ENCODE measurements around the gene GOSR2.
"Not testable (repeated sequence)": the region's sequence is repeated elsewhere in the genome, so short reads cannot be mapped to it uniquely, and the experiment has no call there.

The GOSR2 gene

DNA sequence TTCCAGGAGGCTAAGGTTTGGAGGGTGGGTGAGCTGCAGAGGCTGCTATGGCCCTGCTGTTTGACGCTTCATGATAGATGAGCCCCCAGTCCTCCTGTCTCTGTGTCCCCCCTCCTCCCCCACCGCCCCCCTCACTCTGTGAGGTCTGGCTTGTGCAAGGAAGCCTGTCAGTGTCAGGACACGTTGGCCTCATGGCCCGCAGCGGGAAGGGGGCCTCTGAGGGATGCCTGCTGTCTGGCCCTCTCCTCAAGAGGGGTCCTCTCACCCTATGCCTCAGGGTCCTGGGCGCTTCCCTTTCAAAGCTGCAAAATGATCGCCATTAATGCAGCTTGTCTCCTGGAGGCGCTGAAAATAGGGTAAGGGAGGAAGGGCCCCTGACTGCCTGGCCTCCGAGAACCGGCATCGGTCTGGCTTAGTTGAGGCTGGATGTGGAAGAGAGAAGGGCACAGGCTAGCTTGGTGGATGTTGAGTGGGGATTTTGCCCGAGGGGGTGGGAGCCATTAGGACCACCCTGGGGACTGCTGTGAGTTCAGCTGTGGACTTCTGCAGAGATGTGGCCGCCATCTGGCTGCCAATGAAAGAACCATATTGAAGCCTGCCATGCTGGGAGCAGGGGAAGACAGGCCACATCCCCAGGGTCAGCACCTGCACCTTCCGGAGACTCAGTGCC, 14.8 kb upstream of the GOSR2 start:
- Mint-ChIP-seq H3K27me3 (peaks cover 51% of the 10 kb centered on the region), H3K9me3 (no peaks in the 10 kb centered on the region), H3K4me3 (no peak overlapping the region), H3K4me1 (no peaks in the 10 kb centered on the region), H3K36me3 (no peaks in the 10 kb centered on the region), H3K27ac (no peak overlapping the region)
- ATAC-seq, result no peak

DNA sequence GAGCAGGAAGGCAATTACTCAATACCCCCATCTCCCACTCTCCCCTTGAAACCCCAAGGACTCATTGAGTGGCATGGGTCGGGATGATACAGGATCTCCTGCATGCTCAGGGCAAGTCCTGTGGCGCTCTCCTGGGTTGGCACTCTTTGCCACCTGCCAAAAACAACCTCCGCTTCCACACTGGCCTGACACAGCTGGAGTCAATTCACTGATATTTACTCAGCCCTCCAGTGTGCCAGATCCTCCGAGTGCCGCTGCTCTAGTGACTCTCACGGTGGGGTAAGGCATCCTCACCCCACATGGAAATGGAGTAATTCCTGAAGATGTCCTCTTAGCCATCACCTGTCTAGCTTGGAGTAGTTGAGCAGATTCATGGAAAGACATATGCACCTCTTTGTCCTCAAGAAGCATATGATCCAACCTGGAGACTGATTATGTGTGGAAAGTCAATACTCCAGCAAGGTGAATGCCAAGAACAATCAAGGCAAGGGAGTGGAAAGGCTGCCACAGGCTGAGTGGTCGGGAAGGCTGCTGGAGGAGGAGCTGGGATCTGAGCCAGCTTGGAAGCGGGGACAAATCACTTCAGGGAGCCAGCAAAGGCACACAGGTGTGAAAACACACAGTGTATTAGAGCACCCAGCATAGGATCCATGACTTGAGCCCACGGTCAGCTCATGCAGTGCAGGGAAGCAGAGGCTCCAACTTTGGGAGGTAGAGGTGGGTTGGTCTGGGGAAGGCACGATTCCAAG, 12.6 kb upstream of the GOSR2 start:
- no peaks in the 10 kb centered on the region for H3K36me3 Mint-ChIP-seq
- H3K4me3 Mint-ChIP-seq, result no peak overlapping the region
- H3K4me1 Mint-ChIP-seq, result no peaks in the 10 kb centered on the region
- peaks cover 33% of the 10 kb centered on the region for H3K27me3 Mint-ChIP-seq
- ATAC-seq, result no peak
- no peak overlapping the region for H3K27ac Mint-ChIP-seq
- H3K9me3 Mint-ChIP-seq, result no peaks in the 10 kb centered on the region

DNA sequence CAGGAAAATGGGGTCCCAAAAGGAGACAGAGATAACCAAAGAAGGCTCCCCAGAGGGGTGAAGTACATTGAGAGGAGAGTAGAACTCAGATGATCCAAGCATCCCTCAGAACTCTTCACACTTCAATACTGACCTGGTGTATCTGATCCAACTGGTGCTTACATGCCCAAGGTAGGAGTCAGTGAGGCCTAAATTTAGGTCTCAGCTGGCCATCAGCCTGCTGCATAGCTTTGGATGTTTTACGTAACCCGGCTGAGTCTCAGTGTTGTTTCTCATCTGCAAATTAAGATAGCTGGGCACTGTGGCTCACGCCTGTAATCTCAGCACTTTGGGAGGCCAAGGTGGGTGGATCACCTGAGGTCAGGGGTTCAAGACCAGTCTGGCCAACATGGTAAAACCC, 11.6 kb upstream of the GOSR2 start:
- H3K4me3 Mint-ChIP-seq, result no peak overlapping the region
- H3K4me1 Mint-ChIP-seq, result no peaks in the 10 kb centered on the region
- H3K36me3 Mint-ChIP-seq, result peaks cover 4% of the 10 kb centered on the region
- no peak for ATAC-seq
- peaks cover 26% of the 10 kb centered on the region for H3K27me3 Mint-ChIP-seq
- H3K9me3 Mint-ChIP-seq, result no peaks in the 10 kb centered on the region
- no peak overlapping the region for H3K27ac Mint-ChIP-seq

DNA sequence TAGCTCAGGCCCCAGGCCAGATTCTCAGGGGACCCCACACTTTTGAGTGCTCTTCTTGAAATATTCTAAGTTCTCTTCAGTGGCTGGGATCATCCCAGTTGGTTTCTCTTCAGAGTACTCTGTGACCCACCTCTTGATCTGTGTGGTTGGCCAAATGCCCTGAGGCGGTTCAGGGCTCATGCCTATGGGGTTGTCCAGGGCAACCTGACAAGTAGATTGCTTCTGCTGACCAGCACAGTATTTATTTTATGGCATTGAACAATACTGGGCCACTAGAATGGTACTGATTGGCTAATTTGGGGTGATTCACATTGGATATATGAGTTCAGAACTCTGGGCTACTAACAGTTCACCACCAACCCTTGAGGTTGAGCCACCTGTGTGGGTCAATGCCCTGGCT, 7.4 kb upstream of the GOSR2 start:
- Mint-ChIP-seq H3K36me3 (peaks cover 5% of the 10 kb centered on the region), H3K9me3 (no peaks in the 10 kb centered on the region), H3K27me3 (peaks cover 5% of the 10 kb centered on the region), H3K4me1 (no peaks in the 10 kb centered on the region), H3K4me3 (no peak overlapping the region), H3K27ac (no peak overlapping the region)
- ATAC-seq, result no peak

DNA sequence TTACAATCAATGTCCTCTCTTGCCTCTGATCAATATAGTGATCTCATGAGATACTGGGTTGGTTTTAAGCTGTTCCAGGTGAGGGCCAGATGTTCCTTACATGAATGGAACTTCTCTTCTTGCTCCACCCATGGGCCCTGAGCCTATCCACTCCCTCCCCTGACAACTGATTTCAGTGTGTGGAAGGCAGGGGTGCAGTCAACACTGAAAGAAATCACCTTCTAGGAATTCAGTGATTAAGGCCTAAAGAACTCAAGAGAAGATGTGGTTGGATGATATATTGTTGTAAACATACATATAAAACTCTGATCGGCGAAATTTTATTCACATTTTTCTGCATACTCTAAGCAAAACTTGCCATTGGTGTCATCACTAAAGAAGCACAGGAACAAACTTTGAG, 6.7 kb upstream of the GOSR2 start:
- Mint-ChIP-seq H3K27me3 (no peaks in the 10 kb centered on the region), H3K27ac (no peak overlapping the region), H3K4me1 (no peaks in the 10 kb centered on the region), H3K9me3 (no peaks in the 10 kb centered on the region), H3K36me3 (peaks cover 5% of the 10 kb centered on the region), H3K4me3 (no peak overlapping the region)
- no peak for ATAC-seq

DNA sequence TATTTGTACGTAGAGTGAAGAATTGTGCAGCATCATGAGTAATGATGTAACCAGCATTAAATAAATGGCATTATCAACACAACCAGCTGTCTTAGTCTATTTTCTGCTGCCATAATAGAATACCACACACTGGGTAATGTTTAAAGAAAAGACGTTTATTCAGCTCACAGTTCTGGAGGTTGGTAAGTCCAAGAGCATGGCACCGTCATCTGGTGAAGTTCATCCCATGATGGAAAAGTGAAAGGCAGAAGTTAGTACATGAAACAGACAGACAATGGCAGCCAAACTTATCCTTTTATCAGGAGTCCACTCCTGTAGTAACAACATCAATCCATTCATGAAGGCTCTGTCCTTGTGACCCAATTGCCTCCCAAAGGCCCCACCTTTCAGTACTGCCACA, 6.3 kb upstream of the GOSR2 start:
- Mint-ChIP-seq H3K27me3 (no peaks in the 10 kb centered on the region), H3K27ac (no peak overlapping the region), H3K4me3 (no peak overlapping the region), H3K4me1 (no peaks in the 10 kb centered on the region), H3K9me3 (no peaks in the 10 kb centered on the region), H3K36me3 (peaks cover 5% of the 10 kb centered on the region)
- no peak for ATAC-seq

DNA sequence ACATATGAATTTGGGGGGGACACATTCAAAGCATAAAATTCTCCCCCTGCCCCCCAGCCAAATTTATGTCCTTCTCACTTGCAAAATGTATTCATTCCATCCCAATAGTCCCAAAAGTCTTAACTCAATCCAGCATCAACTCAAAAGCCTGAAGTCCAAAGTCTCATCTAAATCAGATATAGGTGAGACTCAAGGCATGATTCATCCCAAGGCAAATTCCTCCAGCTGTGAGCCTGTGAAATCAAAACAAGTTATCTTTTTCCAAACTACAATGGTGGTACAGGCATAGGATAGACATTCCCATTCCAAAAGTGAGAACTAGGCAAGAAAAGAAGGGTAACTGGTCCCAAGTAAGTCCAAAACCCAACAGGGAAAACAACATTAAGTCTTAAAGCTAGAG, 5.9 kb upstream of the GOSR2 start:
- H3K36me3 Mint-ChIP-seq, result peaks cover 5% of the 10 kb centered on the region
- no peaks in the 10 kb centered on the region for H3K27me3 Mint-ChIP-seq
- no peak overlapping the region for H3K4me3 Mint-ChIP-seq
- no peaks in the 10 kb centered on the region for H3K4me1 Mint-ChIP-seq
- no peak for ATAC-seq
- no peak overlapping the region for H3K27ac Mint-ChIP-seq
- H3K9me3 Mint-ChIP-seq, result no peaks in the 10 kb centered on the region

DNA sequence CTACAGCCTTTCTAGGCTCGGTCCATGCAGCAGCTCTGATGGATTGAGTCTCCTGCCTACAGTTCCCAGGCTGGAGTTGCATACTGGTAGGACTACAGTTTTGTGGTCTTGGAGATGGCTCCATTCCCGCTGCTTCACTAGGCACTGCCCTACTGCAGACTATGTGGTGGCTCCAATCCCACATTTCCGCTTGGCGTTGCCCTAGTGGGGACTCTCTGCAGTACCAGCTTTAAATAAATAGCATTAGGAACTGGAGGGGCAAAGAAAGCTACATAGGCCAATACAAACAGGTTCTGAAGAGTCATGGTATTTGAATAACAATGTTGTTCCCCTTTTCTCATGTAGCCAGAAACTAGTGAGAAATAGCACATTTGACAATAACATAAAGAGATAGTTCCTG, 5.4 kb upstream of the GOSR2 start:
- H3K9me3 Mint-ChIP-seq, result no peaks in the 10 kb centered on the region
- no peaks in the 10 kb centered on the region for H3K27me3 Mint-ChIP-seq
- H3K4me3 Mint-ChIP-seq, result no peak overlapping the region
- no peak overlapping the region for H3K27ac Mint-ChIP-seq
- peaks cover 5% of the 10 kb centered on the region for H3K36me3 Mint-ChIP-seq
- H3K4me1 Mint-ChIP-seq, result no peaks in the 10 kb centered on the region
- no peak for ATAC-seq

DNA sequence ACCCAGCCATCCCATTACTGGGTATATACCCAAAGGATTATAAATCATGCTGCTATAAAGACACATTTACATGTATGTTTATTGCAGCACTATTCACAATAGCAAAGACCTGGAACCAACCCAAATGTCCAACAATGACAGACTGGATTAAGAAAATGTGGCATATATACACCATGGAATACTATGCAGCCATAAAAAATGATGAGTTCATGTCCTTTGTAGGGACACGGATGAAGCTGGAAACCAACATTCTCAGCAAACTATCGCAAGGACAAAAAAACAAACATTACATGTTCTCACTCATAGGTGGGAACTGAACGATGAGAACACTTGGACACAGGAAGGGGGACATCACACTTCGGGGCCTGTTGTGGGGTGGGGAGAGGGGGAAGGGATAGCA, 998 bp upstream of the GOSR2 start:
- Mint-ChIP-seq H3K27ac (peak overlapping the region; percentile 100), H3K4me1 (peaks cover 32% of the 10 kb centered on the region), H3K4me3 (peak overlapping the region; percentile 68)
- H3K27me3 Mint-ChIP-seq, H3K9me3 Mint-ChIP-seq, H3K36me3 Mint-ChIP-seq, ATAC-seq: not testable (repeated sequence)

DNA sequence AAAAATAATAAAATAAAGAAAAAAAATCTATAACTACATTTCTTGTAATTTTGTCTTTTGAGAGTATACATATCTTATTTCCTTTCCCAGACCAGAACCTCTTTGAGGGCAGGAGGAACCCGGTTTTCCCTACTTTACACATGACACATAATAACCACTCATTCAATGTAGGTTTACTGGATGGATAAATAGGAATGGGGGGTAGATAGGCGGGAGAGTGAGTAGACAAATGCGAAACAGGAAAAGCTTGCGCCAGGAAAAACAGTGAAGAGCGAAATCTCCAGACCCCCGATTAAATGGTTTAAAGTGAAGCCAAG, 515 bp upstream of the GOSR2 start:
- peaks cover 36% of the 10 kb centered on the region for H3K4me1 Mint-ChIP-seq
- peak overlapping the region; percentile 93 for H3K4me3 Mint-ChIP-seq
- no peak for ATAC-seq
- no peaks in the 10 kb centered on the region for H3K36me3 Mint-ChIP-seq
- H3K27ac Mint-ChIP-seq, result peak overlapping the region; percentile 100
- H3K27me3 Mint-ChIP-seq, result no peaks in the 10 kb centered on the region
- H3K9me3 Mint-ChIP-seq, result no peaks in the 10 kb centered on the region

DNA sequence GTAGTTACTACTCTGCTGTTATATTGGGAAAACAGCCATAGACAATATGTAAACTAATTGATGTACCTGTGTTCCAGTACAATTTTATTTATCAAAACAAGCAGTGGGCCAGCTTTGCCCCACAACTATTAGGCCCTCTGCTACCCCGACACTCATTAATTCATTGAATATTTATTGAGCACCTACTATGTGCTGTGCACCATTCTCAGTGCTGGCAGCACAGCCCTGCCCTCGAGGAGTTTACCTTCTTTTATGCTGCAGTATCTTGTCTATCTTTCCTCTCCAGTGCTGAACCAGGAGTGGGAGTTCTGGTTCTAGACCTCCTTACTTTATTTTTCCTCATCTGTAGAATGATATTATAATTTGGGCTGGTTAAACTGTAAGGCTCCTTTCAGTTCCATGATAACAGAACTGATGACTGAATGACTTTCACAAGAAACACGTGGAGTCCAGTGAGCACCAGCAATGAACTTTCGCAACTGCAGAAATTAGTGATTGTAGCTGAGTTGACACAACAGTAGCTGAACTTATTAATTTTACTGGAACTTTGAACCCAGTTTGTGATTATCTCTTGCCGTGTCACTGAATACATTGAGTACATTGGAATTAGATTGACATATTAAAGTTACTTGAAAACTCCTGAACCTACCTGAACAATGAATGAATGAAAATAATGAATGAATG, 2.4 kb downstream of the GOSR2 start:
- Mint-ChIP-seq H3K4me3 (no peak overlapping the region), H3K27me3 (no peaks in the 10 kb centered on the region), H3K4me1 (peaks cover 50% of the 10 kb centered on the region), H3K36me3 (peaks cover 4% of the 10 kb centered on the region), H3K27ac (peak overlapping the region; percentile 27), H3K9me3 (no peaks in the 10 kb centered on the region)
- no peak for ATAC-seq

DNA sequence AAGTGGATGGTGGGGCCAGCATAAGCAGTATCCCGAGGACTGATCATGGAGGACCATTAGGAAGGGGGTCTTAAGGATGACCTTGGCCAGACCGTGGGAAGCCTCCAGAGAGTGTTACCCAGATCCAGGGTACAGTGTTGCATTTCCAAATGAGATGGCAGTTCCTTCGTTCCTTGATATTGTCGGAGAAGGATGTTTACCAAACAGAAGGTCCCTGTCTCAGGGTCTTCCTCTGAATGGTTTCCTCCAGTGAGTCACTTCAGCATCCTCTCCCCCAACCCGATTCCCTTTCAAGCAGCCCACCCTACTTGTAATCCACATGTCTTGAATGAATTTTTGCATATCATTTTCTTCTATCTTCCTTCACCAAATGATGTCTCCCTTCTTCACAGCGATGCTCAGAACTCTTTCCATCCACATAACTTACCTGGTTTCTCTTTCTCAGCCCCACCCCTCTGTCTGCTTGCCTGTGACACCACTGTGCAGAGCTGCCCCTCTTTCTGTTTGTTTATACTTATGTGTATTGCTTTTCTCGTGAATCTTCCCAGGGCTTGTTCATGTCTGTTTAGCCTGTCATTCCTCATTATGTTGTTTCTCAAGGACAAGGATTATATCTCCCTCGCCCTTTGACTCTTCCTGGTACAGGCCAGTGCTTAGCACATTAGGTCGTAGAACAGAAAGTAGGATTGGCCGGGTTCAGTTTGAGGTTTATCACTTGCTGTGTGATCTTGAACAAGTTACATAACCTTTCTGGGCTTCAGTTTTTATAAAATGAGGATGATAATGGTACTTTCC, 5.7 kb downstream of the GOSR2 start:
- Mint-ChIP-seq H3K4me1 (peaks cover 45% of the 10 kb centered on the region), H3K27ac (no peak overlapping the region), H3K27me3 (no peaks in the 10 kb centered on the region), H3K4me3 (no peak overlapping the region), H3K9me3 (no peaks in the 10 kb centered on the region), H3K36me3 (peaks cover 23% of the 10 kb centered on the region)
- no peak for ATAC-seq

DNA sequence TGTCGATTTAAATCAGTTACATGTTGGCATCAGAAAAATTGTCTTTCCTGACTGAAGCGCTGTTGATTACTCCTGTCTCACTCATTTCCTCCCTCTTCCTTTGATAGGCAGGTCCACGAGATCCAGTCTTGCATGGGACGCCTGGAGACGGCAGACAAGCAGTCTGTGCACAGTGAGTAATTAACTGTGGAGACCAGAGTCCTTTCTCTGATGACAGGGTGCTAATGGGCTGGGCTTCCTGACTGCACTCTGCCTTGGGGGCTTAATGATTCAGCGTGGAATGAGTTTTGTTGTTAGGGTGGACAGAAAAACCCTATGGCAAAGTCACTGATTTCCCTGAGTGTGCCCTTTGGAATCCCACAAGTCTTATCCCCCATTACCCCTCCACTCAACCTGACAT, 6.5 kb downstream of the GOSR2 start:
- no peaks in the 10 kb centered on the region for H3K9me3 Mint-ChIP-seq
- no peaks in the 10 kb centered on the region for H3K27me3 Mint-ChIP-seq
- no peak overlapping the region for H3K4me3 Mint-ChIP-seq
- peaks cover 29% of the 10 kb centered on the region for H3K36me3 Mint-ChIP-seq
- H3K27ac Mint-ChIP-seq, result no peak overlapping the region
- no peak for ATAC-seq
- H3K4me1 Mint-ChIP-seq, result peaks cover 38% of the 10 kb centered on the region

DNA sequence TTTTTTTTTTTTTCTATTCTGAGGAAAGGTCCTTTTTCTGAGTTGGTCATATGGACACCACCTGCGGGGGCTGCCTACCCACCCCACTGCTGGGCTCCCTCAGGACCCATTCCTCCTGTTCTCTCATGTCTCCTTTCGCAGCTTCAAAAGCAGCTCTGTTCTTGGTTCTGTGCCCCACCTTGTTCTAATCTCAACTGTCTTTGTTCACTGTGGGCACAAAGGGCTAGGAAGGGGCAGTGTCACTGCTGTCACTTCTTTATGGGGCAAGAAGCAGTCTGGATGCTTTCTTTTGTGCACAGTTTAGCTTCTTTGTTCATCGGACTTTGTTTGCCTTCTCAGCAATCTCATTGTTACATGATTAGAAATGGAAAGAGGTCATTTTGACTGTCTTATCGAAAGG, 7.1 kb downstream of the GOSR2 start:
- Mint-ChIP-seq H3K36me3 (peaks cover 34% of the 10 kb centered on the region), H3K4me1 (peaks cover 34% of the 10 kb centered on the region), H3K27me3 (no peaks in the 10 kb centered on the region), H3K9me3 (no peaks in the 10 kb centered on the region), H3K27ac (no peak overlapping the region), H3K4me3 (no peak overlapping the region)
- ATAC-seq, result no peak

DNA sequence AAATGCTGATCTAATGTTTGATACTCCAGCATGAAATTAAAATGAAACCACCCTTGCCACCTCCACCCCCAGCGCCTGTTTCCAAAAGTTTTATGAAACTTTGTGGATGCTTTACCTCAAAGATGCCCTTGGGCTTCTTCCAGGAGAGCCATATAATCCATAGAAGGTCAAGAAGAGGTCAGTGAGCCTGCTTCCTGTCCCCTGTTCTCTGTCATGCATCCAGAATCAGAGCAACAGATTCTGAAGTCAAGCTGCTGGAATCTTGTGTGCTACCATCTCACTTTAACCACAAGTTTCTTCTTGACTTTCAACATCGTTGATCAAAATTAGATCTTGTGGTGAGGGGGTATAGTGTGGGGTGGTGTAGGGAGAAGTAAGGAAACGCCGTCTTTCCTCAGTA, 8.6 kb downstream of the GOSR2 start:
- H3K27ac Mint-ChIP-seq, result no peak overlapping the region
- no peaks in the 10 kb centered on the region for H3K9me3 Mint-ChIP-seq
- peaks cover 22% of the 10 kb centered on the region for H3K4me1 Mint-ChIP-seq
- no peak for ATAC-seq
- no peaks in the 10 kb centered on the region for H3K27me3 Mint-ChIP-seq
- no peak overlapping the region for H3K4me3 Mint-ChIP-seq
- peaks cover 45% of the 10 kb centered on the region for H3K36me3 Mint-ChIP-seq
